ENCODE measurements around the gene THAP4.

Gene THAP4

DNA sequence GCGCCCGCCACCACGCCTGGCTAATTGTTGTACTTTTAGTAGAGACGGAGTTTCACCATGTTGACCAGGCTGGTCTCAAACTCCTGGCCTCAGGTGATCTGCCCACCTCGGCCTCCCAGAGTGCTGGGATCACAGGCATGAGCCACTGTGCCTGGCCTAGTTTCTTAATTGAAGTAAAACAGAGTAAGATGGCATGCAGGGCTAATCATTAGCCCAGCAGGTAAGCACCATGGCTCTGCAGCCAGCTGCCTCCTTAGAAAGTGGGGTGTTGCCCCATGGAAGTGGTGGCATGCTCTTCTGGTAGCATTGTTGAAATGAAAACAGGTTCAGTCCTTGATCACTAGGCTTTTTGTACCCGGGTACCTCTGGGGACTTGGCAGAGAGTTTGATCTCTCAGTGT, 13.0 kb upstream of the THAP4 start:
- Histone ChIP-seq H3K36me3 (ENCODE audit: insufficient read depth, low read length) (peaks cover 40% of the 10 kb centered on the region), H3K9me3 (ENCODE audit: insufficient read depth, low read depth, low read length) (no peaks in the 10 kb centered on the region), H3K27me3 (ENCODE audit: insufficient read depth, low read length) (no peaks in the 10 kb centered on the region), H3K27ac (ENCODE audit: low read depth, low read length) (no peak overlapping the region), H3K4me3 (ENCODE audit: low read length) (no peak overlapping the region), H3K9ac (ENCODE audit: low read depth, low read length) (no peak overlapping the region), H3K4me1 (ENCODE audit: insufficient read depth, low read length) (0 out of 2 replicates have a peak, but pooled peaks cover 3% of the 10 kb centered on the region)
- 95% methylated on average over 6 of the region's 6 CpGs for WGBS

GRCh38 chr2:241649404-241649803, 12.4 kb upstream of the THAP4 start:
- Histone ChIP-seq H3K27me3 (ENCODE audit: insufficient read depth, low read length) (no peaks in the 10 kb centered on the region), H3K9me3 (ENCODE audit: insufficient read depth, low read depth, low read length) (no peaks in the 10 kb centered on the region), H3K4me3 (ENCODE audit: low read length) (no peak overlapping the region), H3K36me3 (ENCODE audit: insufficient read depth, low read length) (peaks cover 34% of the 10 kb centered on the region), H3K9ac (ENCODE audit: low read depth, low read length) (no peak overlapping the region), H3K27ac (ENCODE audit: low read depth, low read length) (no peak overlapping the region), H3K4me1 (ENCODE audit: insufficient read depth, low read length) (0 out of 2 replicates have a peak, but pooled peaks cover 3% of the 10 kb centered on the region)
- WGBS = 96% methylated on average over 4 of the region's 4 CpGs

- Histone ChIP-seq H3K36me3 (ENCODE audit: insufficient read depth, low read length) (peaks cover 27% of the 10 kb centered on the region), H3K9ac (ENCODE audit: low read depth, low read length) (no peak overlapping the region), H3K4me3 (ENCODE audit: low read length) (no peak overlapping the region), H3K9me3 (ENCODE audit: insufficient read depth, low read depth, low read length) (no peaks in the 10 kb centered on the region), H3K27ac (ENCODE audit: low read depth, low read length) (no peak overlapping the region), H3K4me1 (ENCODE audit: insufficient read depth, low read length) (0 out of 2 replicates have a peak, but pooled peaks cover 3% of the 10 kb centered on the region), H3K27me3 (ENCODE audit: insufficient read depth, low read length) (no peaks in the 10 kb centered on the region)
- 87% methylated on average over 6 of the region's 6 CpGs for WGBS
Measured at GRCh38 chr2:241648453-241648852, 11.5 kb upstream of the THAP4 start.

DNA sequence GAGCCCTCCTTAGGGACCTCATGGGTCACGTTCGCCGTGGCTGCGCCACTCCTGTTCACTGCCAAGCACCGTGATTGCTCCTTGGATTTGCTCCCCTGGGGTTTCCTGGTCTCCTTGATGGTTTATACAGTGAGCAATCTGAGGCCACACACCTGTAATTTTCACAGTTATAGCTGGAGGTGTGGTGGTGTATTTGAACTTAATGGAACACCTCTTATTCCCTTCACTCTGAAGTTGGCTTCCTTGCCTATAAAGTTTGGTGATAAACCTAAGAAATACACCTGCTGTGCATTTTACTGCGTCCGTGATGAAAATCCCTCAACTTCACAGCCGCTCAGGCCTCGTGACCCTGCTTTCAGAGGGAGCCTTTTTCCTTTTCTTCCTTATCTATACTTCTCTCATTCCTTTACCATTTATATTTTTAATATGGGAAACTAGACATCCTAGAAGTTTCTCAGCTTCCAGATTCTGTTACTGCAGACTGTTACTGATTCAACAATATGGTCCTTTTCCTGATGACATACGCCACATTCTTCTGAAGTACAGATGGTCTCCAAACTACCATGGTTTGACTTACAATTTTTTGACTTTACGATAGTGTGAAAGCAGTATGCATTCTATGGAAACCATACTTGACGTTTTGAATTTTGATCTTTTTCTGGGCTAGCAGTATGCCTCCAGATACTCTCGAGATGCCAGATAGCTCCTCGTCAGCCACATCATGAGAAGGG, 9.1 kb upstream of the THAP4 start:
- Histone ChIP-seq H3K27ac (ENCODE audit: low read depth, low read length) (no peak overlapping the region), H3K36me3 (ENCODE audit: insufficient read depth, low read length) (peaks cover 7% of the 10 kb centered on the region), H3K4me3 (ENCODE audit: low read length) (no peak overlapping the region), H3K9me3 (ENCODE audit: insufficient read depth, low read depth, low read length) (no peaks in the 10 kb centered on the region), H3K27me3 (ENCODE audit: insufficient read depth, low read length) (no peaks in the 10 kb centered on the region), H3K9ac (ENCODE audit: low read depth, low read length) (no peak overlapping the region), H3K4me1 (ENCODE audit: insufficient read depth, low read length) (0 out of 2 replicates have a peak, but pooled peaks cover 3% of the 10 kb centered on the region)
- WGBS = 95% methylated on average over 14 of the region's 14 CpGs

DNA sequence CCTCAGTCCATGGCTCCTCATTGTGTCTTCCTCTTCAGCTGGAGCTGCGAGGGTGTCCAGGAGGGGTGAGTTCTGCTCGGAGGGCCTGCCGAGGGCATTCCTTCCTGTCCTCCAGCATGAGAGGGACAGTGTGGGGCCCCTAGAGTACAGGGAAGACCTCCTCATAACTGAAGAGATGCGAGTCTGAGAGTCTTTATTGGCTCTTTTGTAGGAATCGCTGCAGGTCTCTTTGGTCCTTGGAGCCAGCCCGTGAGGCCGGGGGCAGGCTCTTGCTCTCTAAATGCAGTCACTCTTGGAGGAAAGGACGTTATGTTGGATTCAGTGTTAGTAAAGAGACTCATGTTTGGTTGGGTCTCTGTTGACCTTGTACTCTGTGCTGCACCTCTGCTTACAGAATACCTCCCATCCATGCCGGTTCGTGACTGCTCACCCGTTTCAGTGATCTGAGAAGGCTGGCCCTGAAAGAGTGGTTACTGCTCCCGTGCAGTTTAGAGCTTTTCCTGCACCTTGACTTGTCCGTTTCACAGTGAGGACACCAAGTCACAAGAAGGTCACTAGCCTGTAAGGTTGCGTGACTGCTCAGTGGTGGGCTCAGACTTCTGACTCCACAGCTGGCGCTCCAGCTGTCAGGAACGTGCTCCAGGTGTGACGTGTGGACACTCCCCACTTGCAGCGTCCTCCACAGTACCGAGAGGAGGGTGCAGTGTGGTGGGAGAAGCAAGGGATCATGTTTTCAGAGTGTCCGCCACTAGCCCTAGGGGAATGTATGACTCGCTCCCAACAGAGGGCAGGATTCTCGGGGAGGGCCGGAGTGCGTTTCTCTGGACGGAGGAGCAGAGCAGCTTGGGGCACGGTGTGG, 8.3 kb upstream of the THAP4 start:
- 94% methylated on average over 26 of the region's 26 CpGs for WGBS
- no peak overlapping the region for H3K4me3 ChIP-seq (ENCODE audit: low read length)
- no peaks in the 10 kb centered on the region for H3K9me3 ChIP-seq (ENCODE audit: insufficient read depth, low read depth, low read length)
- H3K9ac ChIP-seq (ENCODE audit: low read depth, low read length) = no peak overlapping the region
- peaks cover 7% of the 10 kb centered on the region for H3K36me3 ChIP-seq (ENCODE audit: insufficient read depth, low read length)
- no peak overlapping the region for H3K27ac ChIP-seq (ENCODE audit: low read depth, low read length)
- H3K4me1 ChIP-seq (ENCODE audit: insufficient read depth, low read length) = 0 out of 2 replicates have a peak, but pooled peaks cover 3% of the 10 kb centered on the region
- H3K27me3 ChIP-seq (ENCODE audit: insufficient read depth, low read length) = no peaks in the 10 kb centered on the region

DNA sequence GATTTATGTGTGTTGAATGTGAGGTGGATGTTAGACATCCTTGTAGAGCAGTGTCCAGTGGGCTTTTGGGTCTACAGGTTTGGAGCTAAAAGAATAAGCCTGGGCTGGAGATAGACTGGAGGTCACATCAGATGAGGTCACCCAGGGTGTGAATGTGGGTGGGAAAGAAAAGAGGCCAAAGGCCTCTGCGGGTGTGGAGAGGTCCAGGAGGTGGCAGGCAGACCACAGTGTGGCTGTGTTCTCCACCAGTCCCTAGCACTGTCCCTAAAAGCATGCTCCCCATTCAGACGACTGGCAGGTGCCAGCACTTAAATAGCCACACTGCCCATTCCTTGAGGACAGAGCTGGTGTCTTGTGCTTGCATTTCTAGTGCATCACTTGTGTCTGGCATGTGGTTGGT, 4.7 kb upstream of the THAP4 start:
- H3K4me3 ChIP-seq (ENCODE audit: low read length) = no peak overlapping the region
- H3K4me1 ChIP-seq (ENCODE audit: insufficient read depth, low read length) = no peaks in the 10 kb centered on the region
- peaks cover 12% of the 10 kb centered on the region for H3K9me3 ChIP-seq (ENCODE audit: insufficient read depth, low read depth, low read length)
- H3K27ac ChIP-seq (ENCODE audit: low read depth, low read length) = no peak overlapping the region
- WGBS = 62% methylated on average over 2 of the region's 2 CpGs
- no peaks in the 10 kb centered on the region for H3K27me3 ChIP-seq (ENCODE audit: insufficient read depth, low read length)
- H3K9ac ChIP-seq (ENCODE audit: low read depth, low read length) = no peak overlapping the region
- H3K36me3 ChIP-seq (ENCODE audit: insufficient read depth, low read length) = peaks cover 22% of the 10 kb centered on the region

GRCh38 chr2:241640165-241640795, 3.3 kb upstream of the THAP4 start:
- Histone ChIP-seq H3K9ac (ENCODE audit: low read depth, low read length) (no peak overlapping the region), H3K9me3 (ENCODE audit: insufficient read depth, low read depth, low read length) (peaks cover 12% of the 10 kb centered on the region), H3K27ac (ENCODE audit: low read depth, low read length) (no peak overlapping the region), H3K36me3 (ENCODE audit: insufficient read depth, low read length) (peaks cover 19% of the 10 kb centered on the region), H3K4me1 (ENCODE audit: insufficient read depth, low read length) (peaks cover 3% of the 10 kb centered on the region; the same call in 1 of the 2 replicates), H3K4me3 (ENCODE audit: low read length) (0 out of 2 replicates have a peak overlapping the region, but pooled peaks have one; percentile 10), H3K27me3 (ENCODE audit: insufficient read depth, low read length) (no peaks in the 10 kb centered on the region)
- 93% methylated on average over 8 of the region's 8 CpGs for WGBS

- Histone ChIP-seq H3K4me1 (ENCODE audit: insufficient read depth, low read length) (peaks cover 3% of the 10 kb centered on the region; the same call in 1 of the 2 replicates), H3K36me3 (ENCODE audit: insufficient read depth, low read length) (peaks cover 24% of the 10 kb centered on the region), H3K4me3 (ENCODE audit: low read length) (peak overlapping the region; percentile 100), H3K27me3 (ENCODE audit: insufficient read depth, low read length) (no peaks in the 10 kb centered on the region), H3K27ac (ENCODE audit: low read depth, low read length) (no peak overlapping the region), H3K9ac (ENCODE audit: low read depth, low read length) (no peak overlapping the region), H3K9me3 (ENCODE audit: insufficient read depth, low read depth, low read length) (peaks cover 12% of the 10 kb centered on the region)
- 95% methylated on average over 7 of the region's 7 CpGs for WGBS
Measured at GRCh38 chr2:241639385-241639784, 2.4 kb upstream of the THAP4 start.

- H3K4me1 ChIP-seq (ENCODE audit: insufficient read depth, low read length) = peaks cover 3% of the 10 kb centered on the region; the same call in 1 of the 2 replicates
- H3K9ac ChIP-seq (ENCODE audit: low read depth, low read length) = no peak overlapping the region
- no peaks in the 10 kb centered on the region for H3K27me3 ChIP-seq (ENCODE audit: insufficient read depth, low read length)
- H3K4me3 ChIP-seq (ENCODE audit: low read length) = peak overlapping the region; percentile 100
- peaks cover 28% of the 10 kb centered on the region for H3K36me3 ChIP-seq (ENCODE audit: insufficient read depth, low read length)
- H3K9me3 ChIP-seq (ENCODE audit: insufficient read depth, low read depth, low read length) = peaks cover 12% of the 10 kb centered on the region
- WGBS = 97% methylated on average over 14 of the region's 14 CpGs
- no peak overlapping the region for H3K27ac ChIP-seq (ENCODE audit: low read depth, low read length)
Measured at GRCh38 chr2:241638940-241639339, 2.0 kb upstream of the THAP4 start.

DNA sequence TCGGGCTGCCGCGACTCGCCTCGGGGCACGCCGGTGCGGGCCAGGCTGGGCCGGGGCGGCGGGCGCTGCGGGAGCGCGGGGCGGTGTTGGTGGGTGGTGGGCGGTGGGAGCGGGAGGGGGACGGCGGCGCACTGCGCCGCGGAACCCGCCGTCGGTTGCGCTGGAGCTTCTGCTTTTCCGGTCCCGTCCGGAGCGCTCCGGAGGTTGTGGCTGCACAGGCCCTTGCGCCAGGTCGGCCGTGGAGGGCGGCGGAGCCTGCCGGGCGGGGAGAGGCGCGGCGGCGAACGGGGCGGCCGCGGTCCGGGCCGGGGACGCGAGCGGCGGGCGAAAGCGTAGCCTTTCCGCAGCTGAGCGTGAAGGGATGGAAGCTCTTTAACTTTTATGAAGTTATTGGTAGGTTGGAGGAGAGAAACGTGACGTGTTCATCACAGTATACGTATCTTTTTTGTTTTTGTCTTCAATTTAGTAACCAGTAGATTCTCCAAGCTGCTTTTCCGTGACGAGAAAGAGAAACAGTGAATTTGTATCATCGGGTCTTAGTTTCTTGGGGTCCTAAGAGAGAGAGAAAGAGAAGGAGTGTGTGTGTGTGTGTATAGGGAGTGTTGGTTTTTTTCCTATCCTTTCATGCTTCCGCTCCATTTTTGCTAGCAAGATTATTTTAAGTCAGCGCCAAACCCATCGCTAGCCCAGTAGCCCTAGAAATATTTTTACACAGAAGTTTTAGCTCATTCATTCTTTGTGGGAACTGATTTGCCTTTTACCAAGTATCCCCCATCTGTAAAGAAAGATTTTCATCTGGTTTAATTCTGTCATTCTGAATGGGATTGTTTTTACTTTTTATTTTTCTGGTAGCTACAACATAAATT, 1.1 kb upstream of the THAP4 start:
- Histone ChIP-seq H3K9me3 (ENCODE audit: insufficient read depth, low read depth, low read length) (peaks cover 12% of the 10 kb centered on the region), H3K9ac (ENCODE audit: low read depth, low read length) (peak overlapping the region; percentile 100), H3K4me1 (ENCODE audit: insufficient read depth, low read length) (peaks cover 3% of the 10 kb centered on the region; the same call in 1 of the 2 replicates), H3K27me3 (ENCODE audit: insufficient read depth, low read length) (no peaks in the 10 kb centered on the region), H3K36me3 (ENCODE audit: insufficient read depth, low read length) (peaks cover 35% of the 10 kb centered on the region), H3K27ac (ENCODE audit: low read depth, low read length) (peak overlapping the region; percentile 100), H3K4me3 (ENCODE audit: low read length) (peak overlapping the region; percentile 100)
- 3% methylated on average over 67 of the region's 67 CpGs for WGBS
